OCI-LY1 (cell line): ENCODE results near the gene TEKT1.

Experiments
- EZH2 ChIP-seq: fragments of 200-600 bp; sonication (generic), shearing (Covaris generic); IDR thresholded peaks from 2 replicates; pipeline ENCODE4 v1.8.0; 2017; ENCODE audit warnings: borderline replicate concordance, mixed run types, mild to moderate bottlenecking, antibody characterized with exemption, low read length, moderate library complexity, mixed read lengths
- TF ChIP-seq, protein P1 (sequence below): fragments of 200-600 bp; sonication (generic), shearing (Covaris generic); IDR thresholded peaks from 2 replicates; pipeline ENCODE4 v1.5.1; 2017; ENCODE audit warnings: mild to moderate bottlenecking, antibody characterized with exemption, low read length, moderate library complexity, mixed read lengths

GRCh38 chr17:6811510-6811909 lies 20.0 kb downstream of the TEKT1 start:
- TF ChIP-seq, protein P1, sequence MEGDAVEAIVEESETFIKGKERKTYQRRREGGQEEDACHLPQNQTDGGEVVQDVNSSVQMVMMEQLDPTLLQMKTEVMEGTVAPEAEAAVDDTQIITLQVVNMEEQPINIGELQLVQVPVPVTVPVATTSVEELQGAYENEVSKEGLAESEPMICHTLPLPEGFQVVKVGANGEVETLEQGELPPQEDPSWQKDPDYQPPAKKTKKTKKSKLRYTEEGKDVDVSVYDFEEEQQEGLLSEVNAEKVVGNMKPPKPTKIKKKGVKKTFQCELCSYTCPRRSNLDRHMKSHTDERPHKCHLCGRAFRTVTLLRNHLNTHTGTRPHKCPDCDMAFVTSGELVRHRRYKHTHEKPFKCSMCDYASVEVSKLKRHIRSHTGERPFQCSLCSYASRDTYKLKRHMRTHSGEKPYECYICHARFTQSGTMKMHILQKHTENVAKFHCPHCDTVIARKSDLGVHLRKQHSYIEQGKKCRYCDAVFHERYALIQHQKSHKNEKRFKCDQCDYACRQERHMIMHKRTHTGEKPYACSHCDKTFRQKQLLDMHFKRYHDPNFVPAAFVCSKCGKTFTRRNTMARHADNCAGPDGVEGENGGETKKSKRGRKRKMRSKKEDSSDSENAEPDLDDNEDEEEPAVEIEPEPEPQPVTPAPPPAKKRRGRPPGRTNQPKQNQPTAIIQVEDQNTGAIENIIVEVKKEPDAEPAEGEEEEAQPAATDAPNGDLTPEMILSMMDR = no peak
- no peak for TF ChIP-seq EZH2
